Hepatocyte (in vitro differentiated cells): Measurements from ENCODE around the gene SLFNL1.

Experiments
- EZH2 ChIP-seq: fragments of 200-600 bp; sonication (generic); IDR thresholded peaks from 2 replicates; pipeline ENCODE4 v1.6.1; 2016; ENCODE audit warnings: antibody characterized with exemption, mild to moderate bottlenecking, borderline replicate concordance
- TF ChIP-seq, protein P1 (sequence below): fragments of 200-600 bp; sonication (generic); IDR thresholded peaks from 2 replicates; pipeline ENCODE4 v1.5.1; 2016; ENCODE audit warnings: antibody characterized with exemption, mild to moderate bottlenecking; ENCODE audit not compliant: poor library complexity

DNA sequence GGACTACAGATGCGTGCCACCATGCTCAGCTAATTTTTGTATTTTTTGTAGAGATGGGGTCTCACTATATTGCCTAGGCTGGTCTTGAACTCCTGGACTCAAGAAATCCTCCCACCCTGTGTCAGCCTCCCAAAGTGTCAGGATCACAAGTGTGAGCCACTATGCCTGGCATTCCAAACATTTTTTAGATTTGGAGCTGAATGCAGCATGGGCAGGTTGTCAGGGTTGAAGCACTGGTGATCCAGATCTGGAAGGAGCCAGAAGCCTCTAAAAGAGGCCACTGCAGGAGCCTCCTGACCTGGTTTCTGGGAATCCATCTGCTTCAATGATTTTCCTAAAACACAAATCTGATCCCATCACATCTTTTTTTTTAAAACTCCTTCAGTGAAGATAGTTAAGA is 43.8 kb downstream of the SLFNL1 start:
- TF ChIP-seq, protein P1, sequence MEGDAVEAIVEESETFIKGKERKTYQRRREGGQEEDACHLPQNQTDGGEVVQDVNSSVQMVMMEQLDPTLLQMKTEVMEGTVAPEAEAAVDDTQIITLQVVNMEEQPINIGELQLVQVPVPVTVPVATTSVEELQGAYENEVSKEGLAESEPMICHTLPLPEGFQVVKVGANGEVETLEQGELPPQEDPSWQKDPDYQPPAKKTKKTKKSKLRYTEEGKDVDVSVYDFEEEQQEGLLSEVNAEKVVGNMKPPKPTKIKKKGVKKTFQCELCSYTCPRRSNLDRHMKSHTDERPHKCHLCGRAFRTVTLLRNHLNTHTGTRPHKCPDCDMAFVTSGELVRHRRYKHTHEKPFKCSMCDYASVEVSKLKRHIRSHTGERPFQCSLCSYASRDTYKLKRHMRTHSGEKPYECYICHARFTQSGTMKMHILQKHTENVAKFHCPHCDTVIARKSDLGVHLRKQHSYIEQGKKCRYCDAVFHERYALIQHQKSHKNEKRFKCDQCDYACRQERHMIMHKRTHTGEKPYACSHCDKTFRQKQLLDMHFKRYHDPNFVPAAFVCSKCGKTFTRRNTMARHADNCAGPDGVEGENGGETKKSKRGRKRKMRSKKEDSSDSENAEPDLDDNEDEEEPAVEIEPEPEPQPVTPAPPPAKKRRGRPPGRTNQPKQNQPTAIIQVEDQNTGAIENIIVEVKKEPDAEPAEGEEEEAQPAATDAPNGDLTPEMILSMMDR = no peak
- TF ChIP-seq EZH2 = no peak
